Measurements from ENCODE around the gene MTFMT. TPM values are rescaled to one million over a fixed set of nuclear protein-coding genes. Genes with fewer than 3 reads are reported as not detected.
"Not testable (repeated sequence)": the region's sequence is repeated elsewhere in the genome, so short reads cannot be mapped to it uniquely, and the experiment has no call there.

Gene MTFMT
- total RNA-seq, 1 experiment from 2014 or later = 30.4 TPM

- RAD21 ChIA-PET (ENCODE audit: low non-redundant PET in 1 of 2, low total read pairs in 2 of 2, uncharacterized antibody in 2 of 2, unreplicated experiment in 2 of 2); H3K79me2 ChIP-seq (ENCODE audit: insufficient read depth, low read length); H3K9me2 ChIP-seq (ENCODE audit: insufficient read depth); H3K27me3 ChIP-seq (ENCODE audit: insufficient read depth, low read length); H3K9ac ChIP-seq (ENCODE audit: low read length); H3K36me3 ChIP-seq (ENCODE audit: control insufficient read depth in 1 of 2, insufficient read depth in 2 of 2, low read length in 2 of 2); H3K27ac ChIP-seq (ENCODE audit: low read depth, low read length); BruUV-seq (replicated peaks); H4K20me1 ChIP-seq (ENCODE audit: insufficient read depth); H3K4me3 ChIP-seq (replicated peaks in 1 of 2; ENCODE audit: low read depth in 1 of 2, low read length in 2 of 2); intact Hi-C loops (cut with micrococcal nuclease); H3K9me3 ChIP-seq (ENCODE audit: control insufficient read depth in 1 of 2, insufficient read depth in 1 of 2, low read depth in 1 of 2, low read length in 2 of 2): not testable (repeated sequence)
- ATAC-seq = peak; percentile 87
- Histone ChIP-seq H3K4me2 (ENCODE audit: low read length) (peak overlapping the region; percentile 58), H2AFZ (ENCODE audit: low read depth, low read length, poor library complexity, severe bottlenecking) (peak overlapping the region; percentile 30), H3K4me1 (ENCODE audit: control insufficient read depth in 1 of 2, insufficient read depth in 2 of 2, low read length in 2 of 2) (peaks cover 17 to 31% of the 10 kb centered on the region in 2 experiments)
- peak; percentile 38; the same call in 1 of the 2 replicates for TF ChIP-seq SP1 (IDR thresholded peaks at IDR 0.05; ENCODE audit: low read depth)
- TF ChIP-seq MAX (IDR thresholded peaks at IDR 0.05) = 0 out of 2 replicates have a peak, but pooled peaks have one; percentile 35
- peak; percentile 72 for TF ChIP-seq FOSL1 (IDR thresholded peaks at IDR 0.05; ENCODE audit: low read depth)
- peak; percentile 95 for TF ChIP-seq EGR1 (IDR thresholded peaks at IDR 0.05; ENCODE audit: low read depth)
- POLR2A ChIA-PET = interaction anchor here (1.2 to 1.7 kb wide), 2 partner anchors 8 to 261 kb away, joined by 3 to 10 read pairs; partner anchors contain the start of gene RNU5B-1
- peak; percentile 52 for DNase-seq (ENCODE audit: low read depth, low spot score)
- CTCF ChIA-PET = interaction anchor here (0.9 kb wide), 1 partner anchor 12 kb away, joined by 3 read pairs; no protein-coding TSS in a partner anchor
These were observed 14.8 kb upstream of the MTFMT start for GRCh38 chr15:65044218-65044617.

GRCh38 chr15:65042776-65043327 is 13.4 kb upstream of the MTFMT start:
- Histone ChIP-seq H3K36me3 (ENCODE audit: control insufficient read depth in 1 of 2, insufficient read depth in 2 of 2, low read length in 2 of 2) (no peaks in the 10 kb centered on the region), H3K27ac (ENCODE audit: low read depth, low read length) (no peak overlapping the region), H3K9ac (ENCODE audit: low read length) (no peak overlapping the region), H3K4me1 (ENCODE audit: control insufficient read depth in 1 of 2, insufficient read depth in 2 of 2, low read length in 2 of 2) (peaks cover 13 to 30% of the 10 kb centered on the region in 2 experiments), H3K27me3 (ENCODE audit: insufficient read depth, low read length) (no peaks in the 10 kb centered on the region), H3K9me2 (ENCODE audit: insufficient read depth) (no peaks in the 10 kb centered on the region), H3K79me2 (ENCODE audit: insufficient read depth, low read length) (no peaks in the 10 kb centered on the region), H3K9me3 (ENCODE audit: control insufficient read depth in 1 of 2, insufficient read depth in 1 of 2, low read depth in 1 of 2, low read length in 2 of 2) (no peaks in the 10 kb centered on the region), H3K4me3 (replicated peaks in 1 of 2; ENCODE audit: low read depth in 1 of 2, low read length in 2 of 2) (no peak overlapping the region), H4K20me1 (ENCODE audit: insufficient read depth) (no peaks in the 10 kb centered on the region), H2AFZ (ENCODE audit: low read depth, low read length, poor library complexity, severe bottlenecking) (peak overlapping the region; percentile 6), H3K4me2 (ENCODE audit: low read length) (no peak overlapping the region)
- no peak for ATAC-seq
- ChIA-PET POLR2A (interaction anchor here (1.2 kb wide), 1 partner anchor 9 kb away, joined by 3 read pairs; no protein-coding TSS in a partner anchor), RAD21 (ENCODE audit: low non-redundant PET in 1 of 2, low total read pairs in 2 of 2, uncharacterized antibody in 2 of 2, unreplicated experiment in 2 of 2) (no interaction called here), CTCF (interaction anchor here (0.6 to 1.3 kb wide), 3 partner anchors 12 to 488 kb away, joined by 3 to 4 read pairs (median 3); no protein-coding TSS in a partner anchor)
- DNase-seq (ENCODE audit: low read depth, low spot score) = no peak
- intact Hi-C loops (cut with micrococcal nuclease) = no loop called here
- BruUV-seq (replicated peaks) = no TSS peak
- TF ChIP-seq CBX3 (IDR thresholded peaks at IDR 0.05; ENCODE audit: low read depth) = no peak
- TF ChIP-seq ELF1 (IDR thresholded peaks at IDR 0.05; ENCODE audit: borderline replicate concordance, low read depth) = no peak
- TF ChIP-seq EGR1 (IDR thresholded peaks at IDR 0.05; ENCODE audit: low read depth) = no peak
- TF ChIP-seq YY1 (IDR thresholded peaks at IDR 0.05; ENCODE audit: extremely low read depth, insufficient replicate concordance, low read depth, low read length) = no peak
- TF ChIP-seq JUND (IDR thresholded peaks at IDR 0.05) = no peak
- TF ChIP-seq ZFX (IDR thresholded peaks at IDR 0.05) = no peak; the same call in 1 of the 2 replicates
- TF ChIP-seq POLR2A (IDR thresholded peaks at IDR 0.05; ENCODE audit: borderline replicate concordance, extremely low read depth, insufficient read depth, insufficient read length) = no peak
- TF ChIP-seq SIN3A (IDR thresholded peaks at IDR 0.05; ENCODE audit: low read depth) = no peak
- no peak for TF ChIP-seq EZH2phosphoT487 (IDR thresholded peaks at IDR 0.05; ENCODE audit: borderline replicate concordance)
- TF ChIP-seq EZH2 (IDR thresholded peaks at IDR 0.05) = no peak
- TF ChIP-seq REST (IDR thresholded peaks at IDR 0.05; ENCODE audit: low read depth) = no peak
- TF ChIP-seq SP1 (IDR thresholded peaks at IDR 0.05; ENCODE audit: low read depth) = no peak
- no peak for TF ChIP-seq ZNF274 (IDR thresholded peaks at IDR 0.05; ENCODE audit: low read depth, low read length)
- TF ChIP-seq CTCF (IDR thresholded peaks at IDR 0.05 in 2 of 3, conservative IDR thresholded peaks at IDR 0.05 in 1 of 3; ENCODE audit: borderline replicate concordance in 1 of 3, insufficient read depth in 1 of 3, low read depth in 2 of 3, low read length in 2 of 3) = no peak

Data from HCT116 (cell line).